Midbrain (tissue), 1 donor: Measurements from ENCODE around the gene WDR45B.
A peak's percentile ranks its signal among the peaks of the same experiment; 100 is the strongest.
"Not testable (repeated sequence)": the region's sequence is repeated elsewhere in the genome, so short reads cannot be mapped to it uniquely, and the experiment has no call there.

Experiments used
- DNase-seq: peaks from one replicate; lab custom pipeline; 2025; lab: John Stamatoyannopoulos, UW

WDR45B gene

GRCh38 chr17:82599674-82600661 is 48.3 kb downstream of the WDR45B start:
- no peak for DNase-seq

GRCh38 chr17:82598256-82599119 is 49.8 kb downstream of the WDR45B start:
- DNase-seq, result no peak

- no peak for DNase-seq
Observed at GRCh38 chr17:82596837-82597672, 51.2 kb downstream of the WDR45B start.

GRCh38 chr17:82596296-82596695 is 51.9 kb downstream of the WDR45B start:
- DNase-seq, result no peak

GRCh38 chr17:82595893-82596292 is 52.4 kb downstream of the WDR45B start:
- DNase-seq, result no peak

- no peak for DNase-seq
Observed at GRCh38 chr17:82594571-82594970, 53.7 kb downstream of the WDR45B start.

- DNase-seq, result no peak
Observed at GRCh38 chr17:82593590-82594087, 54.6 kb downstream of the WDR45B start.

- DNase-seq, result peak; percentile 90
Observed at GRCh38 chr17:82592767-82593589, 55.3 kb downstream of the WDR45B start.

- DNase-seq, result no peak
Observed at GRCh38 chr17:82592289-82592766, 55.9 kb downstream of the WDR45B start.

GRCh38 chr17:82590881-82591539 is 57.2 kb downstream of the WDR45B start:
- DNase-seq, result no peak

GRCh38 chr17:82590216-82590615 is 58.0 kb downstream of the WDR45B start:
- DNase-seq, result no peak

- DNase-seq, result no peak
Observed at GRCh38 chr17:82589851-82590180, 58.4 kb downstream of the WDR45B start.

- DNase-seq, result no peak
Observed at GRCh38 chr17:82588266-82589175, 59.7 kb downstream of the WDR45B start.

GRCh38 chr17:82587234-82588086 is 60.8 kb downstream of the WDR45B start:
- no peak for DNase-seq

GRCh38 chr17:82586576-82587233 is 61.5 kb downstream of the WDR45B start:
- DNase-seq, result no peak

GRCh38 chr17:82585935-82586575 is 62.2 kb downstream of the WDR45B start:
- not testable (repeated sequence) for DNase-seq

- no peak for DNase-seq
Observed at GRCh38 chr17:82583720-82584234, 64.5 kb downstream of the WDR45B start.
